H1 (cell line): ENCODE results near the gene TMEM120A. TPM values are rescaled to one million over a fixed set of nuclear protein-coding genes. Genes with fewer than 3 reads are reported as not detected.

ENCODE experiments used
- CTCF ChIA-PET: fragments of 300-600 bp; sonication (Branson Sonifier 250); formaldehyde crosslinking; loops from one replicate; lab custom pipeline; 2021; ENCODE audit not compliant: partially characterized antibody; lab: Charles Lee
- POLR2A ChIA-PET: fragments of 300-600 bp; sonication (Branson Sonifier 250); formaldehyde crosslinking; loops from one replicate; lab custom pipeline; 2021; ENCODE audit warnings: inconsistent platforms; ENCODE audit not compliant: partially characterized antibody; lab: Charles Lee
- DNase-seq, 2 experiments: peaks; one replicate each; pipeline versions ENCODE4 v3.0.0 to v3.0.0-alpha.2; 2010 to 2022; ENCODE audit warnings: low spot score in 2 of 2, low read depth in 1 of 2, mixed read lengths in 1 of 2
- FAIRE-seq: peaks from 2 replicates; lab custom pipeline; 2011; peaks lifted over from hg19 to GRCh38; lab: Jason Lieb, UNC
- H2AFZ ChIP-seq: 2 replicates; pipeline ENCODE4 v1.8.1; 2012; ENCODE audit warnings: low read length, inconsistent platforms
- H2AK5ac ChIP-seq: 2 replicates; pipeline ENCODE4 v1.6.1; 2013; ENCODE audit warnings: low read depth, low read length
- H2BK120ac ChIP-seq: replicated peaks from 2 replicates; pipeline ENCODE3; 2013; ENCODE audit warnings: low read depth, low read length, inconsistent platforms
- H2BK12ac ChIP-seq: 2 replicates; pipeline ENCODE4 v1.6.1; 2013; ENCODE audit warnings: low read depth, low read length
- H2BK15ac ChIP-seq: 2 replicates; pipeline ENCODE4 v1.6.1; 2013; ENCODE audit warnings: low read length
- H2BK20ac ChIP-seq: 2 replicates; pipeline ENCODE4 v1.6.1; 2013; ENCODE audit warnings: low read length
- H2BK5ac ChIP-seq: 2 replicates; pipeline ENCODE4 v1.6.1; 2013; ENCODE audit warnings: low read depth, low read length
- H3K14ac ChIP-seq: 2 replicates; pipeline ENCODE4 v1.6.1; 2013; ENCODE audit warnings: inconsistent platforms; ENCODE audit not compliant: insufficient read length
- H3K18ac ChIP-seq: 2 replicates; pipeline ENCODE4 v1.6.1; 2013; ENCODE audit warnings: low read length; ENCODE audit errors: extremely low read depth
- H3K23ac ChIP-seq: 2 replicates; pipeline ENCODE4 v1.6.1; 2013; ENCODE audit warnings: inconsistent platforms; ENCODE audit not compliant: insufficient read length
- H3K23me2 ChIP-seq: 2 replicates; pipeline ENCODE4 v1.6.1; 2013; ENCODE audit warnings: low read depth, low read length
- H3K27ac ChIP-seq: 2 replicates; pipeline ENCODE4 v1.6.1; 2011; ENCODE audit warnings: low read depth, low read length, inconsistent platforms
- H3K27me3 ChIP-seq, 4 experiments: replicated peaks in 1 of 4; 1 replicate in 1 of 4; 2 replicates in 3 of 4; pipeline versions ENCODE4 v1.6.1 to v1.8.1; 2011 to 2013; ENCODE audit warnings: low read length in 3 of 4, mild to moderate bottlenecking in 3 of 4, inconsistent platforms in 2 of 4, mixed read lengths in 2 of 4, moderate library complexity in 1 of 4; ENCODE audit not compliant: control insufficient read depth in 3 of 4, insufficient read depth in 3 of 4; ENCODE audit errors: extremely low read depth in 1 of 4
- H3K36me3 ChIP-seq, 4 experiments: 2 replicates each; pipeline versions ENCODE4 v1.6.1 to v1.8.1; 2011 to 2013; ENCODE audit warnings: mild to moderate bottlenecking in 4 of 4, low read length in 3 of 4, moderate library complexity in 2 of 4, control low read depth in 1 of 4, inconsistent platforms in 1 of 4; ENCODE audit not compliant: insufficient read depth in 4 of 4, control insufficient read depth in 2 of 4
- H3K4ac ChIP-seq: replicated peaks from 2 replicates; pipeline ENCODE3; 2013; ENCODE audit warnings: low read length, low read depth, mixed read lengths, inconsistent platforms; ENCODE audit not compliant: insufficient read length
- H3K4me1 ChIP-seq, 4 experiments: replicated peaks in 1 of 4; 1 replicate in 1 of 4; 2 replicates in 3 of 4; pipeline versions ENCODE4 v1.6.1 to v1.8.1; 2011 to 2013; ENCODE audit warnings: low read length in 3 of 4, inconsistent platforms in 2 of 4, mixed read lengths in 1 of 4; ENCODE audit not compliant: insufficient read depth in 4 of 4, control insufficient read depth in 3 of 4
- H3K4me2 ChIP-seq, 2 experiments: 2 replicates each; pipeline versions ENCODE4 v1.6.1 to v1.8.1; 2011 to 2013; ENCODE audit warnings: low read depth in 2 of 2, low read length in 2 of 2, control low read depth in 1 of 2, inconsistent platforms in 1 of 2, mild to moderate bottlenecking in 1 of 2; ENCODE audit not compliant: insufficient read depth in 1 of 2
- H3K4me3 ChIP-seq, 4 experiments: fragments of 200-600, 300-600 bp in 1 of 4; sonication (generic), shearing (Covaris generic), sonication (Bioruptor Twin) in 1 of 4; 2 replicates each; pipeline versions ENCODE4 v1.5.1 to v1.8.1; 2011 to 2016; ENCODE audit warnings: low read length in 4 of 4, low read depth in 3 of 4, control low read depth in 2 of 4, inconsistent platforms in 2 of 4, mild to moderate bottlenecking in 2 of 4, mixed read lengths in 1 of 4, moderate library complexity in 1 of 4; ENCODE audit not compliant: insufficient read depth in 2 of 4; ENCODE audit errors: extremely low read depth in 1 of 4
- H3K56ac ChIP-seq: replicated peaks from 2 replicates; pipeline ENCODE3; 2013; ENCODE audit warnings: low read depth, mild to moderate bottlenecking, mixed read lengths, low read length, inconsistent platforms; ENCODE audit not compliant: insufficient read length
- H3K79me1 ChIP-seq: 2 replicates; pipeline ENCODE4 v1.6.1; 2013; ENCODE audit warnings: low read depth, low read length, control low read depth
- H3K79me2 ChIP-seq, 2 experiments: 2 replicates each; pipeline versions ENCODE4 v1.6.1 to v1.8.1; 2012 to 2013; ENCODE audit warnings: low read length in 2 of 2, mild to moderate bottlenecking in 2 of 2, inconsistent platforms in 1 of 2; ENCODE audit not compliant: insufficient read depth in 2 of 2, control insufficient read depth in 1 of 2
- H3K9ac ChIP-seq, 4 experiments: replicated peaks in 1 of 4; 1 replicate in 1 of 4; 2 replicates in 3 of 4; pipeline versions ENCODE4 v1.6.1 to v1.8.1; 2011 to 2013; ENCODE audit warnings: low read depth in 3 of 4, low read length in 3 of 4, control low read depth in 2 of 4, mild to moderate bottlenecking in 2 of 4, moderate library complexity in 2 of 4, inconsistent platforms in 1 of 4; ENCODE audit errors: extremely low read depth in 1 of 4
- H3K9me3 ChIP-seq, 2 experiments: 2 replicates each; pipeline versions ENCODE4 v1.6.1 to v1.8.1; 2012 to 2013; ENCODE audit warnings: mild to moderate bottlenecking in 2 of 2, moderate library complexity in 2 of 2, control low read depth in 1 of 2, inconsistent platforms in 1 of 2, low read depth in 1 of 2, low read length in 1 of 2, mixed read lengths in 1 of 2; ENCODE audit not compliant: insufficient read depth in 2 of 2
- H4K20me1 ChIP-seq, 2 experiments: replicated peaks in 1 of 2; 2 replicates each; pipeline versions ENCODE3 to v1.8.1; 2011 to 2013; ENCODE audit warnings: inconsistent platforms in 2 of 2, low read length in 2 of 2, mild to moderate bottlenecking in 1 of 2; ENCODE audit not compliant: insufficient read depth in 2 of 2, control insufficient read depth in 1 of 2
- H4K5ac ChIP-seq: 2 replicates; pipeline ENCODE4 v1.6.1; 2013; ENCODE audit warnings: low read length, low read depth, mixed read lengths, inconsistent platforms; ENCODE audit not compliant: insufficient read length
- H4K8ac ChIP-seq: 2 replicates; pipeline ENCODE4 v1.8.0; 2013; ENCODE audit warnings: mild to moderate bottlenecking, moderate library complexity, low read length, inconsistent platforms; ENCODE audit not compliant: insufficient read depth; ENCODE audit errors: extremely low read depth
- H4K91ac ChIP-seq: replicated peaks from 2 replicates; pipeline ENCODE3; 2013; ENCODE audit warnings: low read length, mixed read lengths, inconsistent platforms; ENCODE audit not compliant: insufficient read length
- EP300 ChIP-seq, 2 experiments: IDR thresholded peaks; 1 replicate in 1 of 2; 2 replicates in 1 of 2; pipeline ENCODE4 v1.6.1; 2011 to 2012; ENCODE audit warnings: low read depth in 2 of 2, low read length in 2 of 2, mild to moderate bottlenecking in 2 of 2, borderline replicate concordance in 1 of 2, inconsistent platforms in 1 of 2, moderate library complexity in 1 of 2
- NANOG ChIP-seq: IDR thresholded peaks from 2 replicates; pipeline ENCODE4 v1.6.1; 2011; ENCODE audit warnings: low read length, low read depth, mild to moderate bottlenecking, inconsistent platforms; ENCODE audit not compliant: insufficient read depth, poor library complexity, severe bottlenecking
- PHF8 ChIP-seq: fragments of 200-600 bp; sonication (generic); conservative IDR thresholded peaks from 2 replicates; pipeline ENCODE4 v1.7.1; 2012; ENCODE audit warnings: low read depth, mild to moderate bottlenecking, inconsistent platforms, low read length, moderate library complexity
- POLR2AphosphoS5 ChIP-seq: IDR thresholded peaks from 2 replicates; pipeline ENCODE4 v1.6.1; 2011; ENCODE audit warnings: low read depth, low read length
- RBBP5 ChIP-seq: IDR thresholded peaks from 2 replicates; pipeline ENCODE4 v1.7.1; 2012; ENCODE audit warnings: low read depth, mild to moderate bottlenecking, inconsistent platforms, low read length, moderate library complexity, borderline replicate concordance
- SAP30 ChIP-seq: fragments of 300-600 bp; sonication (generic); IDR thresholded peaks from 2 replicates; pipeline ENCODE4 v1.7.1; 2012; ENCODE audit warnings: low read length, moderate library complexity, mild to moderate bottlenecking, inconsistent platforms; ENCODE audit not compliant: insufficient read depth, insufficient replicate concordance
- SP4 ChIP-seq: IDR thresholded peaks from 2 replicates; pipeline ENCODE4 v1.6.1; 2012; ENCODE audit warnings: low read length, inconsistent platforms
- TAF1 ChIP-seq: IDR thresholded peaks from 2 replicates; pipeline ENCODE4 v1.6.1; 2011; ENCODE audit warnings: mild to moderate bottlenecking, low read depth, low read length
- TAF7 ChIP-seq: optimal IDR thresholded peaks from 2 replicates; pipeline ENCODE3; 2011; ENCODE audit warnings: low read depth, mild to moderate bottlenecking, inconsistent platforms, low read length, moderate library complexity, borderline replicate concordance
- WGBS, 2 experiments: shearing (Covaris generic) in 1 of 2; methylation state at CpG; one replicate each; pipeline versions ENCODE4 v1.1.6 to v1.1.7; 2013 to 2015; ENCODE audit warnings: low lambda C conversion rate in 2 of 2, mixed read lengths in 2 of 2, inconsistent platforms in 1 of 2, low coverage in 1 of 2, missing lambda C conversion rate in 1 of 2; ENCODE audit not compliant: insufficient replicate concordance in 2 of 2, insufficient coverage in 1 of 2, insufficient read length in 1 of 2; ENCODE audit errors: extremely low coverage in 1 of 2, missing lambda C conversion rate in 1 of 2; 5-methylcytosine and 5-hydroxymethylcytosine counted together
- polyA plus RNA-seq, 7 experiments: library from polyadenylated mRNA; depleted of rRNA in 3 of 7; stranded (reverse) in 5 of 7; unstranded in 2 of 7; fragments of >200 nt in 5 of 7; fragments of 200-250 nt in 2 of 7; gene quantifications; 1 replicate in 5 of 7; 2 replicates in 1 of 7; 4 replicates in 1 of 7; pipeline versions ENCODE4 v1.2.1 to v1.2.3, GENCODE V29; 2011 to 2013; ENCODE audit warnings: missing spikeins in 2 of 7, mixed read lengths in 2 of 7
- total RNA-seq: library from RNA; stranded (reverse); fragmentation: NEBNext Ultra II Directional; extraction: Animal tissue kit (Norgen Biotek cat#: 25700); gene quantifications from 2 replicates; pipeline ENCODE4 v1.2.1, GENCODE V29; 2021
- TF ChIP-seq, protein P1 (sequence below): IDR thresholded peaks from 2 replicates; pipeline ENCODE4 v1.6.1; 2012; ENCODE audit warnings: low read length, inconsistent platforms

Gene TMEM120A
- total and polyA plus RNA-seq, 2 of the 8 experiments (the other 6 are each of a cell fraction or from before 2014, with no cell fraction given) = 15.6 to 49.9 TPM

DNA sequence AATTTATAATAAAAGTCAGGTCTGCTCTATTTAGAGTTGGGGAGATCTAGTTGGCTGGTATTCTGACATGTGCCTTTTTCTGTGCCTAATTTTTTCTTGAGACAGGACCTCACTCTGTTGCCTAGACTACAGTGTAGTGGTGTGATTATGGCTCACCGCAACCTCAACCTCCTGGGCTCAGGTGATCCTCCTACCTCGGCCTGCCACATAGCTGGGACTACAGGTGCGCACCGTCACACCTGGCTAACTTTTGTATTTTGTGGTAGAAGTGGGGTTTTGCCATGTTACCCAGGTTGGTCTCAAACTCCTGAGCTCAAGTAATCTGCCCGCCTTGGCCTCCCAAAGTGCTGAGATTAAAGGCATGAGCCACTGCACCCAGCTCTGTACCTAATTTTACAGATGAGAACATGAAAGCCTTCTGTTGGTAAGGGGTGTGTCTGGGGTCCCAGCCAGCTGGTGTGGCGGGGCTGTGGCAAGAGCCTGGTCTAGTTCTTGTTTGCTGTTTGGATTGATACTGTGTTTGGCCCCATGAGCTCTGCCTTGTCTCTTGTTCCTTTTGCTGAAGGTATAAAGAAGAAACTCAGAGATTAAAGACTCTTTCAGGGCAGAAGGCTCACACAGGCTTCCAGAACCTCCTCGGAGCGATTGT lies 48.1 kb downstream of the TMEM120A start:
- H2BK5ac ChIP-seq = no peak overlapping the region
- H2BK120ac ChIP-seq = no peak overlapping the region
- 81% methylated on average over 8 of the region's 8 CpGs; no CpG with 5 or more reads in 1 of the 2 experiments for WGBS, 2 experiments
- no peaks in the 10 kb centered on the region; a peak in 1 of 7 replicates for H3K4me1 ChIP-seq
- no peak overlapping the region for H4K8ac ChIP-seq
- no peaks in the 10 kb centered on the region for H3K23me2 ChIP-seq
- no peak overlapping the region for H3K4me2 ChIP-seq
- no peak overlapping the region for H3K27ac ChIP-seq
- peaks cover 0 to 10% of the 10 kb centered on the region in 2 experiments for H4K20me1 ChIP-seq
- no peak overlapping the region for H3K14ac ChIP-seq
- H2BK15ac ChIP-seq = no peak overlapping the region
- no peak overlapping the region for H4K91ac ChIP-seq
- FAIRE-seq (no peak), DNase-seq (no peak)
- H3K23ac ChIP-seq = no peak overlapping the region
- no peak overlapping the region for H3K9ac ChIP-seq
- H4K5ac ChIP-seq = no peak overlapping the region
- no peak overlapping the region for H3K4me3 ChIP-seq
- no peak overlapping the region for H3K4ac ChIP-seq
- H3K56ac ChIP-seq = no peak overlapping the region
- no peak overlapping the region for H2AK5ac ChIP-seq
- ChIA-PET CTCF (interaction anchor here (1.1 to 3.3 kb wide), 5 partner anchors 12 to 80 kb away, joined by 3 to 13 read pairs (median 7); no protein-coding TSS in a partner anchor), POLR2A (interaction anchor here (0.9 to 3.5 kb wide), 3 partner anchors 11 to 31 kb away, joined by 3 to 12 read pairs (median 3); partner anchors contain the start of gene POR)
- H3K18ac ChIP-seq = no peak overlapping the region
- no peak overlapping the region for H2BK12ac ChIP-seq
- no peak overlapping the region for H2AFZ ChIP-seq
- no peaks in the 10 kb centered on the region for H3K27me3 ChIP-seq
- no peak overlapping the region for H2BK20ac ChIP-seq
- H3K79me1 ChIP-seq = peaks cover 8% of the 10 kb centered on the region; the same call in 1 of the 2 replicates
- H3K9me3 ChIP-seq = no peaks in the 10 kb centered on the region
- no peaks in the 10 kb centered on the region for H3K36me3 ChIP-seq
- peaks cover 0 to 40% of the 10 kb centered on the region in 2 experiments; a peak in 2 of 4 replicates for H3K79me2 ChIP-seq
- TF ChIP-seq RBBP5 (no peak), POLR2AphosphoS5 (no peak), PHF8 (no peak), EP300 (IDR thresholded peaks at IDR 0.05; ENCODE audit: borderline replicate concordance in 1 of 2, low read depth in 2 of 2, low read length in 2 of 2) (no peak), TAF1 (no peak), SAP30 (no peak), SP4 (no peak), NANOG (no peak), TAF7 (no peak)
- TF ChIP-seq, protein P1, sequence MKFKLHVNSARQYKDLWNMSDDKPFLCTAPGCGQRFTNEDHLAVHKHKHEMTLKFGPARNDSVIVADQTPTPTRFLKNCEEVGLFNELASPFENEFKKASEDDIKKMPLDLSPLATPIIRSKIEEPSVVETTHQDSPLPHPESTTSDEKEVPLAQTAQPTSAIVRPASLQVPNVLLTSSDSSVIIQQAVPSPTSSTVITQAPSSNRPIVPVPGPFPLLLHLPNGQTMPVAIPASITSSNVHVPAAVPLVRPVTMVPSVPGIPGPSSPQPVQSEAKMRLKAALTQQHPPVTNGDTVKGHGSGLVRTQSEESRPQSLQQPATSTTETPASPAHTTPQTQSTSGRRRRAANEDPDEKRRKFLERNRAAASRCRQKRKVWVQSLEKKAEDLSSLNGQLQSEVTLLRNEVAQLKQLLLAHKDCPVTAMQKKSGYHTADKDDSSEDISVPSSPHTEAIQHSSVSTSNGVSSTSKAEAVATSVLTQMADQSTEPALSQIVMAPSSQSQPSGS = no peak
